Right lobe of liver (tissue), 4 donors: ENCODE data around the gene ROPN1B.

Source experiments
- POLR2A ChIP-seq: fragments of 450-650 bp; IDR thresholded peaks from one replicate; pipeline ENCODE4 v1.6.1; 2017; ENCODE audit warnings: antibody characterized with exemption, mild to moderate bottlenecking
- TF ChIP-seq, protein P1 (sequence below), 4 donors: fragments of 200-600 bp in 3 of 4; fragments of 450-650 bp in 1 of 4; IDR thresholded peaks; one replicate each; pipeline versions ENCODE4 v1.5.1 to v1.8.0; 2016 to 2022; ENCODE audit warnings: antibody characterized with exemption in 4 of 4, mild to moderate bottlenecking in 2 of 4
- donor health status: DM: no; HTN: no; CAD: no.
- donor health status: DM: no; HTN: no; CAD: no.
- donor health status: DM: no; HTN: yes; CAD: no.

GRCh38 chr3:126019683-126020082, 50.7 kb downstream of the ROPN1B start:
- TF ChIP-seq POLR2A = no peak
- TF ChIP-seq, protein P1, sequence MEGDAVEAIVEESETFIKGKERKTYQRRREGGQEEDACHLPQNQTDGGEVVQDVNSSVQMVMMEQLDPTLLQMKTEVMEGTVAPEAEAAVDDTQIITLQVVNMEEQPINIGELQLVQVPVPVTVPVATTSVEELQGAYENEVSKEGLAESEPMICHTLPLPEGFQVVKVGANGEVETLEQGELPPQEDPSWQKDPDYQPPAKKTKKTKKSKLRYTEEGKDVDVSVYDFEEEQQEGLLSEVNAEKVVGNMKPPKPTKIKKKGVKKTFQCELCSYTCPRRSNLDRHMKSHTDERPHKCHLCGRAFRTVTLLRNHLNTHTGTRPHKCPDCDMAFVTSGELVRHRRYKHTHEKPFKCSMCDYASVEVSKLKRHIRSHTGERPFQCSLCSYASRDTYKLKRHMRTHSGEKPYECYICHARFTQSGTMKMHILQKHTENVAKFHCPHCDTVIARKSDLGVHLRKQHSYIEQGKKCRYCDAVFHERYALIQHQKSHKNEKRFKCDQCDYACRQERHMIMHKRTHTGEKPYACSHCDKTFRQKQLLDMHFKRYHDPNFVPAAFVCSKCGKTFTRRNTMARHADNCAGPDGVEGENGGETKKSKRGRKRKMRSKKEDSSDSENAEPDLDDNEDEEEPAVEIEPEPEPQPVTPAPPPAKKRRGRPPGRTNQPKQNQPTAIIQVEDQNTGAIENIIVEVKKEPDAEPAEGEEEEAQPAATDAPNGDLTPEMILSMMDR (IDR thresholded peaks at IDR 0.05) = no peak
